Small intestine (tissue), 7 donors: ENCODE measurements around the gene MOSPD3. TPM values are rescaled to one million over a fixed set of nuclear protein-coding genes. Genes with fewer than 3 reads are reported as not detected.

Experiments used
- DNase-seq, 2 donors: peaks; one replicate each; pipeline versions ENCODE4 v3.0.0 to v3.0.0-alpha.2; 2013
- FAIRE-seq: peaks from 2 replicates; lab custom pipeline; 2012; peaks lifted over from hg19 to GRCh38; lab: Jason Lieb, UNC
- H3K27ac ChIP-seq, 3 donors: one replicate each; pipeline ENCODE4 v1.5.1; 2013; ENCODE audit warnings: low read length in 2 of 3, mild to moderate bottlenecking in 2 of 3, control low read depth in 1 of 3, inconsistent platforms in 1 of 3, low read depth in 1 of 3, moderate library complexity in 1 of 3
- H3K27me3 ChIP-seq, 3 donors: one replicate each; pipeline ENCODE4 v1.6.1; 2013; ENCODE audit warnings: low read length in 3 of 3, inconsistent platforms in 1 of 3; ENCODE audit not compliant: control insufficient read depth in 3 of 3, insufficient read depth in 3 of 3
- H3K36me3 ChIP-seq, 3 donors: one replicate each; pipeline ENCODE4 v1.6.1; 2013; ENCODE audit warnings: low read length in 3 of 3, inconsistent platforms in 1 of 3, low read depth in 1 of 3, mild to moderate bottlenecking in 1 of 3, moderate library complexity in 1 of 3; ENCODE audit not compliant: control insufficient read depth in 3 of 3, insufficient read depth in 2 of 3
- H3K4me1 ChIP-seq, 3 donors: one replicate each; pipeline ENCODE4 v1.6.1; 2013; ENCODE audit warnings: low read length in 2 of 3, inconsistent platforms in 1 of 3, low read depth in 1 of 3, mild to moderate bottlenecking in 1 of 3, moderate library complexity in 1 of 3; ENCODE audit not compliant: control insufficient read depth in 3 of 3, insufficient read depth in 2 of 3
- H3K4me3 ChIP-seq, 3 donors: one replicate each; pipeline ENCODE4 v1.5.1; 2013; ENCODE audit warnings: low read length in 3 of 3, control low read depth in 1 of 3, inconsistent platforms in 1 of 3, low read depth in 1 of 3, mild to moderate bottlenecking in 1 of 3, moderate library complexity in 1 of 3
- H3K9me3 ChIP-seq, 2 donors: one replicate each; pipeline ENCODE4 v1.6.1; 2013; ENCODE audit warnings: low read depth in 1 of 2, low read length in 1 of 2; ENCODE audit not compliant: control insufficient read depth in 2 of 2, insufficient read depth in 1 of 2
- WGBS, 3 donors: extraction: QIAGEN DNeasy Blood & Tissue Kit; methylation state at CpG; one replicate each; pipeline ENCODE4 v1.1.7; 2013; 5-methylcytosine and 5-hydroxymethylcytosine counted together
- polyA plus RNA-seq, 4 donors: library from polyadenylated mRNA; stranded (reverse) in 3 of 4; unstranded in 1 of 4; fragments of 200-250 nt in 3 of 4; fragments of 120-200 nt in 1 of 4; gene quantifications; one replicate each; pipeline versions ENCODE4 v1.2.1 to v1.2.3, GENCODE V29; 2013
- donor health status: healthy with polysubstance abuse.
- donor health status: control.
- donor health status: control.
- donor health status: Bipolar disorder and iron deficiency.
- donor health status: healthy.

The MOSPD3 gene
- polyA plus RNA-seq, 4 donors = 8.4 to 14.9 (median 10.6) TPM

- H3K4me1 ChIP-seq = no peaks in the 10 kb centered on the region
- DNase-seq (no peak), FAIRE-seq (no peak)
- 88 to 92% (median 89%) methylated on average over 6 of the region's 6 CpGs for WGBS, 3 donors
- no peaks in the 10 kb centered on the region for H3K9me3 ChIP-seq
- no peak overlapping the region for H3K27ac ChIP-seq
- no peak overlapping the region for H3K4me3 ChIP-seq
- no peaks in the 10 kb centered on the region for H3K27me3 ChIP-seq
- peaks cover 0 to 9% (median 0%) of the 10 kb centered on the region in 3 donors for H3K36me3 ChIP-seq
Observed at GRCh38 chr7:100620239-100620638, 7.9 kb downstream of the MOSPD3 start.

GRCh38 chr7:100620804-100621203 is 8.5 kb downstream of the MOSPD3 start:
- no peak for DNase-seq
- FAIRE-seq = no peak
- H3K27me3 ChIP-seq = no peaks in the 10 kb centered on the region
- H3K4me1 ChIP-seq = no peaks in the 10 kb centered on the region
- 94 to 96% (median 94%) methylated on average over 23 of the region's 23 CpGs for WGBS, 3 donors
- no peak overlapping the region for H3K4me3 ChIP-seq
- H3K36me3 ChIP-seq = peaks cover 0 to 9% (median 0%) of the 10 kb centered on the region in 3 donors
- H3K9me3 ChIP-seq = no peaks in the 10 kb centered on the region
- no peak overlapping the region for H3K27ac ChIP-seq

- H3K36me3 ChIP-seq = peaks cover 0 to 9% (median 0%) of the 10 kb centered on the region in 3 donors
- DNase-seq (no peak), FAIRE-seq (no peak)
- H3K27ac ChIP-seq = no peak overlapping the region
- 70 to 81% (median 75%) methylated on average over 8 of the region's 8 CpGs for WGBS, 3 donors
- no peak overlapping the region for H3K4me3 ChIP-seq
- no peaks in the 10 kb centered on the region for H3K9me3 ChIP-seq
- no peaks in the 10 kb centered on the region for H3K27me3 ChIP-seq
- H3K4me1 ChIP-seq = no peaks in the 10 kb centered on the region
Observed at GRCh38 chr7:100621554-100621953, 9.2 kb downstream of the MOSPD3 start.

GRCh38 chr7:100623951-100624824 is 11.8 kb downstream of the MOSPD3 start:
- FAIRE-seq = no peak
- H3K9me3 ChIP-seq = no peaks in the 10 kb centered on the region
- WGBS, 3 donors = 82 to 90% (median 83%) methylated on average over 15 of the region's 15 CpGs
- DNase-seq = no peak
- H3K27ac ChIP-seq = no peak overlapping the region
- H3K4me1 ChIP-seq = no peaks in the 10 kb centered on the region
- H3K4me3 ChIP-seq = no peak overlapping the region
- peaks cover 0 to 9% (median 0%) of the 10 kb centered on the region in 3 donors for H3K36me3 ChIP-seq
- H3K27me3 ChIP-seq = peaks cover 0 to 9% (median 0%) of the 10 kb centered on the region in 3 donors

- no peak overlapping the region for H3K4me3 ChIP-seq
- no peaks in the 10 kb centered on the region for H3K9me3 ChIP-seq
- no peak overlapping the region for H3K27ac ChIP-seq
- no peak for DNase-seq
- FAIRE-seq = no peak
- 10 to 18% (median 17%) methylated on average over 3 of the region's 3 CpGs for WGBS, 3 donors
- H3K27me3 ChIP-seq = peaks cover 0 to 9% (median 0%) of the 10 kb centered on the region in 3 donors
- no peaks in the 10 kb centered on the region for H3K4me1 ChIP-seq
- no peaks in the 10 kb centered on the region for H3K36me3 ChIP-seq
Observed at GRCh38 chr7:100626055-100626454, 13.7 kb downstream of the MOSPD3 start.

GRCh38 chr7:100626530-100627237 is 14.3 kb downstream of the MOSPD3 start:
- H3K4me1 ChIP-seq = no peaks in the 10 kb centered on the region
- H3K36me3 ChIP-seq = no peaks in the 10 kb centered on the region
- H3K27me3 ChIP-seq = peaks cover 0 to 9% (median 0%) of the 10 kb centered on the region in 3 donors
- no peaks in the 10 kb centered on the region for H3K9me3 ChIP-seq
- peak overlapping the region in 2 of 3 donors; percentile 19 to 23 for H3K4me3 ChIP-seq
- peak; percentile 82 to 84 for DNase-seq
- no peak for FAIRE-seq
- peak overlapping the region in 2 of 3 donors; percentile 30 to 55 for H3K27ac ChIP-seq
- 4 to 15% (median 7%) methylated on average over 18 to 37 of the region's 37 CpGs for WGBS, 3 donors

- 88 to 91% (median 88%) methylated on average over 21 of the region's 21 CpGs for WGBS, 3 donors
- no peak for FAIRE-seq
- no peaks in the 10 kb centered on the region for H3K9me3 ChIP-seq
Observed at GRCh38 chr7:100627238-100627549, 14.9 kb downstream of the MOSPD3 start.

GRCh38 chr7:100629117-100629716 is 16.9 kb downstream of the MOSPD3 start:
- no peak overlapping the region for H3K4me3 ChIP-seq
- 72 to 80% (median 76%) methylated on average over 11 of the region's 11 CpGs for WGBS, 3 donors
- H3K27ac ChIP-seq = no peak overlapping the region
- peaks cover 0 to 26% (median 0%) of the 10 kb centered on the region in 3 donors for H3K27me3 ChIP-seq
- peaks cover 0 to 6% (median 0%) of the 10 kb centered on the region in 3 donors for H3K4me1 ChIP-seq
- no peak for FAIRE-seq
- DNase-seq = peak in 1 of 2 donors; percentile 21
- no peaks in the 10 kb centered on the region for H3K36me3 ChIP-seq
- no peaks in the 10 kb centered on the region for H3K9me3 ChIP-seq

More at GRCh38 chr7:100627238-100627549, 14.9 kb downstream of the MOSPD3 start:
- Histone ChIP-seq H3K4me1 (no peaks in the 10 kb centered on the region), H3K27me3 (peaks cover 0 to 9% (median 0%) of the 10 kb centered on the region in 3 donors), H3K36me3 (no peaks in the 10 kb centered on the region), H3K4me3 (no peak overlapping the region), H3K27ac (no peak overlapping the region)
- DNase-seq = no peak
